HCT116 (cell line): ENCODE data around the gene ADAM10. TPM values are rescaled to one million over a fixed set of nuclear protein-coding genes. Genes with fewer than 3 reads are reported as not detected.

ENCODE experiments used
- ATAC-seq: fragments of 200-7000 bp; cut with Tn5 transposase; 2 replicates; pipeline ENCODE4 v1.9.1; 2020; ENCODE audit warnings: mild to moderate bottlenecking, moderate library complexity
- BruUV-seq: library from RNA; stranded (reverse); fragments of 400-500 nt; replicated peaks from 2 replicates; lab custom pipeline; 2021; lab: Mats Ljungman, UMichigan
- CTCF ChIA-PET: fragments of 300-600 bp; sonication (Branson Sonifier 250); formaldehyde crosslinking; loops from one replicate; lab custom pipeline; 2021; ENCODE audit warnings: antibody characterized with exemption; lab: Charles Lee
- POLR2A ChIA-PET: fragments of 300-600, 350-600 bp; sonication (Branson Sonifier 250); formaldehyde crosslinking; loops from one replicate; lab custom pipeline; 2021; ENCODE audit warnings: antibody characterized with exemption; lab: Charles Lee
- RAD21 ChIA-PET, 2 experiments: fragments of 300-600 bp; sonication (Branson Sonifier 250); formaldehyde crosslinking; loops; one replicate each; lab custom pipeline; 2023; ENCODE audit warnings: low total read pairs in 2 of 2; ENCODE audit not compliant: uncharacterized antibody in 2 of 2, unreplicated experiment in 2 of 2, low non-redundant PET in 1 of 2; lab: Charles Lee
- DNase-seq: peaks from one replicate; pipeline ENCODE4 v3.0.0-alpha.2; 2010; ENCODE audit warnings: low read depth, low spot score
- H2AFZ ChIP-seq: fragments of 200-600 bp; shearing (Covaris generic), sonication (generic); 2 replicates; pipeline ENCODE4 v1.6.1; 2017; ENCODE audit warnings: low read depth, mixed run types, mixed read lengths, antibody characterized with exemption, low read length; ENCODE audit not compliant: poor library complexity, severe bottlenecking
- H3K27ac ChIP-seq: 2 replicates; pipeline ENCODE4 v1.5.1; 2012; ENCODE audit warnings: low read depth, low read length
- H3K27me3 ChIP-seq: fragments of 200-600 bp; sonication (generic); 2 replicates; pipeline ENCODE4 v1.6.1; 2016; ENCODE audit warnings: mixed run types, low read length, mixed read lengths; ENCODE audit not compliant: insufficient read depth
- H3K36me3 ChIP-seq, 2 experiments: fragments of 200-500 bp in 1 of 2; fragments of 200-600 bp in 1 of 2; sonication (Bioruptor generic) in 1 of 2; sonication (generic) in 1 of 2; 2 replicates each; pipeline versions ENCODE4 v1.5.1 to v1.6.1; 2014 to 2016; ENCODE audit warnings: low read length in 2 of 2, inconsistent platforms in 1 of 2, mixed read lengths in 1 of 2, mixed run types in 1 of 2; ENCODE audit not compliant: insufficient read depth in 2 of 2, control insufficient read depth in 1 of 2
- H3K4me1 ChIP-seq, 2 experiments: fragments of 200-600 bp in 1 of 2; sonication (generic) in 1 of 2; 2 replicates each; pipeline versions ENCODE4 v1.5.1 to v1.6.1; 2012 to 2017; ENCODE audit warnings: low read length in 2 of 2, inconsistent platforms in 1 of 2, mild to moderate bottlenecking in 1 of 2, mixed read lengths in 1 of 2, mixed run types in 1 of 2, moderate library complexity in 1 of 2; ENCODE audit not compliant: insufficient read depth in 2 of 2, control insufficient read depth in 1 of 2
- H3K4me2 ChIP-seq: fragments of 200-600 bp; sonication (generic); 2 replicates; pipeline ENCODE4 v1.6.1; 2017; ENCODE audit warnings: mixed run types, low read length, mixed read lengths
- H3K4me3 ChIP-seq, 2 experiments: fragments of 200-600 bp in 1 of 2; sonication (generic) in 1 of 2; replicated peaks in 1 of 2; 2 replicates each; pipeline ENCODE4 v1.5.1; 2011 to 2016; ENCODE audit warnings: low read length in 2 of 2, control low read depth in 1 of 2, low read depth in 1 of 2, mild to moderate bottlenecking in 1 of 2, mixed read lengths in 1 of 2, mixed run types in 1 of 2
- H3K79me2 ChIP-seq: fragments of 200-600 bp; sonication (generic); 2 replicates; pipeline ENCODE4 v1.6.1; 2017; ENCODE audit warnings: mild to moderate bottlenecking, mixed run types, low read length, moderate library complexity, mixed read lengths; ENCODE audit not compliant: insufficient read depth
- H3K9ac ChIP-seq: fragments of 200-600 bp; sonication (generic); 2 replicates; pipeline ENCODE4 v1.6.1; 2016; ENCODE audit warnings: low read length, mixed read lengths
- H3K9me2 ChIP-seq: fragments of 200-600 bp; sonication (generic), shearing (Covaris generic); 2 replicates; pipeline ENCODE4 v1.6.1; 2017; ENCODE audit warnings: mixed run types, mild to moderate bottlenecking, moderate library complexity; ENCODE audit not compliant: insufficient read depth
- H3K9me3 ChIP-seq, 2 experiments: fragments of 200-500 bp in 1 of 2; fragments of 200-600 bp in 1 of 2; sonication (Bioruptor generic) in 1 of 2; sonication (generic) in 1 of 2; 2 replicates each; pipeline ENCODE4 v1.6.1; 2014 to 2017; ENCODE audit warnings: low read length in 2 of 2, mixed read lengths in 2 of 2, inconsistent platforms in 1 of 2, low read depth in 1 of 2, mild to moderate bottlenecking in 1 of 2, mixed run types in 1 of 2, moderate library complexity in 1 of 2; ENCODE audit not compliant: control insufficient read depth in 1 of 2, insufficient read depth in 1 of 2
- H4K20me1 ChIP-seq: fragments of 200-600 bp; sonication (generic), shearing (Covaris generic); 2 replicates; pipeline ENCODE4 v1.6.1; 2017; ENCODE audit warnings: mixed run types, mild to moderate bottlenecking, moderate library complexity; ENCODE audit not compliant: insufficient read depth
- EGR1 ChIP-seq: IDR thresholded peaks from 2 replicates; pipeline ENCODE4 v1.6.1; 2012; ENCODE audit warnings: low read depth
- EZH2phosphoT487 ChIP-seq: fragments of 200-600 bp; IDR thresholded peaks from 2 replicates; pipeline ENCODE4 v1.6.1; 2018; ENCODE audit warnings: antibody characterized with exemption, borderline replicate concordance
- JUND ChIP-seq: IDR thresholded peaks from 2 replicates; pipeline ENCODE4 v1.6.1; 2012
- SP1 ChIP-seq: IDR thresholded peaks from 2 replicates; pipeline ENCODE4 v1.6.1; 2012; ENCODE audit warnings: low read depth
- SRF ChIP-seq: IDR thresholded peaks from 2 replicates; pipeline ENCODE4 v1.6.1; 2012; ENCODE audit warnings: low read depth
- YY1 ChIP-seq: IDR thresholded peaks from 2 replicates; pipeline ENCODE4 v1.6.1; 2011; ENCODE audit warnings: low read length, low read depth, moderate library complexity, mild to moderate bottlenecking; ENCODE audit not compliant: insufficient replicate concordance; ENCODE audit errors: extremely low read depth
- ZFX ChIP-seq: fragments of 450-650 bp; IDR thresholded peaks from 2 replicates; pipeline ENCODE4 v1.6.1; 2017
- intact Hi-C: fragments of 100-400 bp; cut with micrococcal nuclease; formaldehyde crosslinking; loops from 2 replicates; pipeline ENCODE4 v1.10.0; 2022
- total RNA-seq: library from RNA; stranded (reverse); gene quantifications from one replicate; pipeline ENCODE4 v1.2.1, GENCODE V29; 2021; ENCODE audit not compliant: unreplicated experiment

Gene ADAM10
- total RNA-seq, 1 experiment from 2014 or later = 158 TPM

DNA sequence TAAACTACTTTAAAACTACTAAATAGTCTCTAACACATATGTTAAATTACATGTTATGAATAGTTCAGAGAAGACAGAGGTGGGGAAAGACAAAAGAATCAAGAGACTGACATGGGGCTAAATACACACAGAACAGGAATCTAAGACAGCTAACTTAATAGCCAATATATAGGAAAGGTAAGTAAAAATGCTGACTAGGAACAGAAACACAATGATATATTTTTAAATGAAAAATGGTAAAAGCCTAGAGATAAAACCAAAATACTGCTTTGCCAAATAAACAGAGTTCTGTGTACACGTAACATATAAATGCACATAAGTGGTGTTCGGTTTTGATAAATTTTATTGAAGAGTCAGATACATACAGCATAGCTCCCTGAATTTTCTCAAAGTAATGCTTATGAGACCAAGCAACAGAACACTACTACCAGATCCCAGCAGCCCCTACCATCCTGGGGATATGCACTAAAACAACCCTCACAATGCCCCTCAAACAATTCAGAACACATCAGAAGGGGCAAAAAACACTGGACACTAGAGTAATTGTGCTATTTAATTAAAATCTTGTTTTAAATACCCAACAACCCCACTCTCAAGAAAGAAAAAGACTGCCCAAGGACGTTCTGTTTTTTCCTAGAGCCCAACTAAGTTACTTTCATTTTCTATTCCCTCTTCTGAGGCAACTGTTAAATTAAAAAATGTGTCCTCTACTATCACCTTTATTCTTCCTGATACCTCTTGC is 121.1 kb downstream of the ADAM10 start:
- H3K79me2 ChIP-seq = no peaks in the 10 kb centered on the region
- ChIA-PET CTCF (no interaction called here), POLR2A (no interaction called here), RAD21 (no interaction called here)
- H3K9ac ChIP-seq = no peak overlapping the region
- no peak overlapping the region for H3K4me2 ChIP-seq
- ATAC-seq = no peak
- H3K9me3 ChIP-seq = no peaks in the 10 kb centered on the region
- no peaks in the 10 kb centered on the region for H3K27me3 ChIP-seq
- BruUV-seq = no TSS peak
- H4K20me1 ChIP-seq = no peaks in the 10 kb centered on the region
- H2AFZ ChIP-seq = no peak overlapping the region
- no peaks in the 10 kb centered on the region for H3K9me2 ChIP-seq
- peaks cover 0 to 3% of the 10 kb centered on the region in 2 experiments; a peak in 1 of 4 replicates for H3K36me3 ChIP-seq
- no peak overlapping the region for H3K4me3 ChIP-seq
- H3K27ac ChIP-seq = no peak overlapping the region
- intact Hi-C loops = no loop called here
- no peak for TF ChIP-seq YY1
- no peak for DNase-seq
- no peaks in the 10 kb centered on the region for H3K4me1 ChIP-seq

DNA sequence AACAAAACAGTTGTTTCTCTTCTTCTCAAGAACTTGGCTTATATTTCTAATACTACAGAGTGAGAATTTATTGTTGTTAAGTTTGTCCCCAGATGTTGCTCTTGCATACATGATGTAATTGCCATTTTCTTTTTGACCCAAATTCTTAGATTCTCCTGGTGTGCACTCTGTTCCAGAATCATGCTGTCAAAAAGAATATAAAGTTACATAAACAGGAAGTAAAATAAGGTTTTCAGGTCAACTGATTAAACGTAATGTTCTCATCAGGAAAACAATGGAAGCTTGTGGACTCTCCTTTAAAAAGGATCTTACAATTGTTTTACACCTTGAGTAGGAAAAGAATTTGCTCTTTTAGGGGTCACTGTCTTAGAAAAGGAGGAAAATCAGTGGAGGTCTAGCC is 121.8 kb downstream of the ADAM10 start:
- BruUV-seq = no TSS peak
- CTCF ChIA-PET = no interaction called here
- H3K79me2 ChIP-seq = no peaks in the 10 kb centered on the region
- H3K27me3 ChIP-seq = no peaks in the 10 kb centered on the region
- no peaks in the 10 kb centered on the region for H4K20me1 ChIP-seq
- H3K9me3 ChIP-seq = no peaks in the 10 kb centered on the region
- no peak overlapping the region for H3K9ac ChIP-seq
- H3K9me2 ChIP-seq = no peaks in the 10 kb centered on the region
- no peak overlapping the region for H3K27ac ChIP-seq
- RAD21 ChIA-PET = no interaction called here
- POLR2A ChIA-PET = no interaction called here
- H2AFZ ChIP-seq = no peak overlapping the region
- no peaks in the 10 kb centered on the region for H3K4me1 ChIP-seq
- TF ChIP-seq EGR1 (no peak), EZH2phosphoT487 (no peak), YY1 (no peak), SRF (no peak), JUND (no peak), ZFX (no peak), SP1 (no peak)
- ATAC-seq = no peak
- no peak for DNase-seq
- intact Hi-C loops = no loop called here
- H3K4me2 ChIP-seq = no peak overlapping the region
- no peaks in the 10 kb centered on the region for H3K36me3 ChIP-seq
- no peak overlapping the region for H3K4me3 ChIP-seq
